Smooth muscle cell of the brain vasculature (primary cell): ENCODE measurements around the gene TBC1D16.

Source experiments
- DNase-seq: peaks from one replicate; pipeline ENCODE4 v3.0.0-alpha.2; 2012; ENCODE audit warnings: low read depth, low spot score

TBC1D16 gene

DNA sequence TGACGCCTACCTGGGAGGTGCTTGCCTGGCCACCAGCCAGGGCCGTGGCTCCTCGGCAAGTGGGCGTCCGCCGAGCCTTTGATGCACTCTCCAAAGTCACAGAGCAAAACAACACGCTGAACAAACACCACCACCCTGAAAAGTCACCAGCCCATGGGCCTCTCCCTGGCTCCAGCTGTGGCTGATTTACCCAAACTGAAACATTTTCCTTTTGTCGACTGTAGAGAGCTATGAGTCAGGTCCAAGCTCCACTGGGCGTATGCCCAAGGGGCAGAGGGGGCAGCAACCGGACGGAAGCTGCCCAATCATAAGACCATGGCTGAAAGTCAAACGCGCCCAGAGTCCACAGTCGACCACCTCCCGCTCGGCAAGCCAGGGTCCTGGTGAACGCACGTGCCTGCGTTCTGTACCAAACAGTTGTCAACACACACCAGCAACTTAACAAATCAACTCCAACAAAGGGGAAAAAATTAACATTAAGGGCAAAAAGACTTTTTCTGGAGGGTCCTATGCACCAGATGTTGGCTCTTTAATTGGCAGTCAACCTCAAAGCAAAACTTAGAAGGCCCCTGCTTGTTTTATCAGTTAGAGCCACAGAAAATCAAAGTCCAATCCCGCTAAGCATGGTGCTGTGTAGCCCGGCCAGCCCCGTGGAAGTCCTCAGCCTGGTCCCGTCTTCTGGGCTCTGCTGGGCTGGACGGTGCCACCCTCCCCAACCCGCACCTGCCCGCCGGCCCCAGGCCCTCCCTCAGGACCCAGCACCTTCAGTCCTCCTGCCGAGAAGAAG, 47.3 kb downstream of the TBC1D16 start:
- peak; percentile 56 for DNase-seq

DNA sequence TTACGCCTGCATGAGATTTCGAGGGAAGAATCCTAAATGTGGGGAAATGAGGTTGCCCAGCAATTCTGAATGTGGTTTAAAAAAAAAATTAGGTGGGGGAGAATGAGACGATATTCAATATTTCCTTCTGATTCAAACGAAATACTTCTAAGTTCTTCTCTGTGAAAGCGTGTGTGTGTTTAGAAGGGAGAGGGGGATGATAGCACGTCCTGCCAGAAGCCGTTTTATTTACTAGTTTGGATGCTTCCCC, 47.8 kb downstream of the TBC1D16 start:
- no peak for DNase-seq

DNA sequence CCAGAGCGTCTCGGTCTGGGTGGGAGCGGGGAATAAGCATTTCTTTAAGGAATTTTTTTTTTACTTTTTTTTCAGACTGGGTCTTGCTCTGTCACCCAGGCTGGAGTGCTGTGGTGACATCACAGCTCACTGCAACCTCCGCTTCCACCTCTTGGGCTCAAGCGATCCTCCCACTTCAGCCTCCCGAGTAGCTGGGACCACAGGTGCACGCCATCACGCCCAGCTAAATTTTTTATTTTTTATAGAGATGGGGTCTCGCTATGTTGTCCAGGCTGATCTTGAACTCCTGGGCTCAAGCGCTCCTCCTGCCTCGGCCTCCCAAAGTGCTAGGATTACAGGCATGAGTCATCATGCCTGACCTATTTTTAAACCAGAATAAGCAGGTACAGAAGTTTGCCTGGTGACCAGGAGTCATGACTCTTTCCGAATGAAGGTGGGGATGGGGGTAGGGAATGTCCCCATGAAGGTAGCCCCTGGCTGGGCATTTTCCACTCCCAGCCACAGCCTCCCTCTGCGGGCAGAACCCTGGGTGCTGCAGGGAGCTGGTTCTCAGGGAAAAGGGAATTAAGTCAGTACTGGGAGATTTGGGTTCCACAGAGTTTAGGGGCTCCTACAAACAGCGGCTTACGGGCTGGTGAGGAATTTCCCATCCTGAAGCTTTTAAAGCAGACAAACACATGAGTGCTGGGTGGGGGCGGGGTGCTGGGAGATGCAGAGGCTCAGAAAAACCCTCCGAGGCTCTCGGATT, 48.3 kb downstream of the TBC1D16 start:
- no peak for DNase-seq

DNA sequence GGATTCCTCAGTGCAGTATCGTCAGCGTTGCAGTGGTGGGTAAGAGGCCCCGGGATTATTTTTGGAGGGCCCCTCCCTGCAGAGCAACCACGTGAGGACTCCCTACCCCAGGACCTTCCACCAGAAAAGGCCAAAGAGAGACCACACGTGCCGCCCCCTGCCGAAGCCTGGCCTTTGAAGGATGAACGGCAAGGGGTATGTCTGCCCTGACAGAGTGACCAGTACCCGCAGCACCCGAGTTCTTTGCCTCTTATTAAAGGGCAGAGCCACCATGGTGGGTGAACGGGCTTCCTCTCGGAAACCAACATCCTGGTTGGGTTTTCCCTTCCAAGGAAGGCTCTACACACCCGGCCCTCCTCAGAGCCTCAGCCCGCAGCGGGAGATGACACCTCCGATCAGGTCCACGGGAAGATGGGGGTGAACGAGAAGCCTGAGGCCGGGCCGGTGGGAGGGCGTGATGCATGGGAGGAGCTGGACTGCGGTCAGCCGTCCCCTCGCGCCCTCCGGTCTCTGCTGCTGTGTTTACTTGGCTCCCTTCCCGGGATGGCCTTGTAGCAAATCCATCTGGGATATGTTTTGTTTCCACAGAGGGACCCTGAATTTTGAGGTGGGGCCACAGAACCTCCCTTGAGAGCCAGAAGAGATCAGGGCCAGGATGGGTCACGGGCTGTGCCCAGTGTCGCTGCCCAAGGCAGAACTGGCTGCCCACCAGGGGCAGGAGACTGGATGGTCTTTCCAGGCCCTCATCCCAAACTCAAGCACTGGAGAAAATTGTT, 49.1 kb downstream of the TBC1D16 start:
- DNase-seq, result peak; percentile 50

DNA sequence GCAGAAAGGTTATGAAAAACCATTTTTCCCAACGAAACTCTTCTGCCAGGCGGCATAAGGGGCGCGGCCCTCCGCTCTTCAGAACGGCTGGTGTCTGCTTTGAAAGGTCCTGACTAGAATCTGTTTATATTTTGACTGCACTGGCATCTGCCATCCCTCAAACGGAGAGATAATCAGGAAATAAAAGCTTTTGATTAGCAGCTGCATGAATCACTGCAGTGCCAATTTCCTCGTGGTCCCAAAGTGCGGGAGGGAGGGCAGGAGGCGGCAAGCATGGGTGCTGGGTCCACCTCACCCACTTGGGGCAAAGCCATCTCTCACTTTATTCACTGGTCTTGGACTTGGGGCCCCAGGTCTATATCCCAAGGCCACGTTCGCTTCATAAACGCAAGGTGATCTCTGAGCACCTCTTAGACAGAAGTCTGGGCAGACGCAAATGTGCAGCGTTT, 49.7 kb downstream of the TBC1D16 start:
- DNase-seq, result no peak

DNA sequence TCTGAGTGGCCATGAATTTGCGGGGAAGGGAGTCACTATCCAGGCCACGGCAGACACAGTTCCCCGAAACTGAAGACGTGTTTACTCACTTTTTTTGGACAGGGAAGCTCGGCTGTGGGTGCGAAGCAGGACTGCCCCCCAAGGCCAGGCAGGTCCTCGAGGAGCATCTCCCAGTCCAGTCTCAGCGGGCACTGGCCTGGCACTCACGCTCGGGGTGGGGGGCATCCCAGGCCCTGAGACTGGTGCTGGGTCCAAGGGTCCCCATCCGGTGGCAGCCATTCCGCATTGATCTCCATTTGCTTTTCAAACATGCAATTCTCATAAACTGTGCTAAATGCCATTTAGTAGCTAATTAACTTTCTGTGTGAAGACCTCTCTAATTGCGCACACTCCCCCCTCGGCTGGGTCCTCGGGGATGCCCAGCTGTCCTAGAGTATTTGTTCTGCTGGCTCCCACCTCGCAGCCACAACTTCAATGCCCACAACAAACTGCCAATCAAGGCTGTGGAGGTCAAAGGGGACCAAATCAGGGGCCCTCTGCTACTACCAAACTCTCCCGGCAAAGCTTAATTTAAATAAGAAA, 50.2 kb downstream of the TBC1D16 start:
- no peak for DNase-seq

DNA sequence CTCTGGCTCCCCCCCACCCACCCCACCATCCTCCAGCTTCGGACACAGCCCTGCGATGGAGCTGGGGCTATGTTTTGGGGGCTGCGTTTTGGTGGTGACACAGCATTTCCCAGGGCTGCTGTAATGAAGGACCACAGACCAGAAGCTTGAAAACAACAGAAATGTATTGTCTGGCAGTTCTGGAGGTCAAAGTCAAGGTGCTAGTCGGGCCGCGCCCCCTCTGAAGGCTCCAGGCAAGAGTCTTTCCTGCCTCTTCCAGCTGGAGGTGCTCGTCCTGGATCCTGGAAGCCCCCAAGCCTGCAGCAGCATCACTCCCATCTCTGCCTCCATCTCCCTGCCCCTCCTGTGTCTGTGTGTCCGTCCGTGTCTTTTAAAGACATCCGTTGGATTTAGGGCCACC, 50.8 kb downstream of the TBC1D16 start:
- DNase-seq, result no peak

DNA sequence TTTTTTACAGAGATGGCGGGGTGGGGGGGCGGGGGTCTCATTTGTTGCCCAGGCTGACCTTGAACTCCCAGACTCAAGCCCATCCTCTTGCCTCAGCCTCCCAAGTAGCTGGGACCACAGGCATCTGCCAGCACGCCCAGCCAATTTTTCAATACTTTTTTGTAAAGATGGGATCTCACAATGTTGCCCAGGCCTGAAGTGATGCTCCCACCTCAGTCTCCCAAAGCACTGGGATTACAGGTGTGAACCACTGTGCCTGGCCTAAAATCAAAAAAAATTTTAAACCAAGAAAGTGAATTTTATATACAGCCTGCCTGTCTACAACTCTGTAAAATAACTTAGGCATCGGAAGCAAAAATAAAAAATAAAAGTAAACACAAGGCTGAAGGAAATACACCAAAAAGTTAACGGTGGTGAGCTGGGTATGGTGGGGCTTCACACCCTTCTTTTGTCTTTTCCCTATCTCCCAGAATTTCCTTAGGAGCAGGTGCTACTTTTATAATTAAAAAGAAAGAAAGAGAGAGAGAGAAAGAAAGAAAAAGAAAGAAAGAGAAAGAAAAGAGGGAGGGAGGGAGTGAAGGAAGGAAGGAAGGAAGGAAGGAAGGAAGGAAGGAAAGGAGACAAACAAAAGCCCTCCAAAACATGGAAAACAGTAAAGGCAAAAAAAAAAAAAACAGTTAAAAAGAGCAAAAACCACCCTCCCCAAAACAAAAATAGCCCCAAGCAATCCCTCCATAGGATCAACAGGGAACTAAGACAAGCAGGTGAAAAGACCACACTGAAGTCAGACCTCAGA, 51.4 kb downstream of the TBC1D16 start:
- no peak for DNase-seq

DNA sequence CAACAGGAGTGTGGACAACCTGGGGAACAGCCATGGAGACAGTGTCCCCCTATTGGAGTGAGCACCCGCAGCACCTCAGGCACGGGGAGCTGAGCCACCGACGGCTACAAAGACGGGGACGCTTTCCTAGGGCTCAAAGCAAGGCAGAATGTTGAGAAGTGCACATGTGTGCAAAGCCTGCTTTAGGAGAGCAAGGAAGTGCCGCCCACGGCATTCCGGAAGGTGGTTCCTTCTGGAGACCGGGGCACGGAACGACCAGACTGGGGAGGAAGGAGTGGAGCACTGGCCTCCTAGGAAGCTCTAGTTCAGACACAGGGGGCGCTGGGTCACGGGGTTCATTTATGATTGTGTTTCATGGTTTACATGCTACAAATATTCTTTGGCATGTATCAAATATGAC, 52.2 kb downstream of the TBC1D16 start:
- DNase-seq, result no peak

DNA sequence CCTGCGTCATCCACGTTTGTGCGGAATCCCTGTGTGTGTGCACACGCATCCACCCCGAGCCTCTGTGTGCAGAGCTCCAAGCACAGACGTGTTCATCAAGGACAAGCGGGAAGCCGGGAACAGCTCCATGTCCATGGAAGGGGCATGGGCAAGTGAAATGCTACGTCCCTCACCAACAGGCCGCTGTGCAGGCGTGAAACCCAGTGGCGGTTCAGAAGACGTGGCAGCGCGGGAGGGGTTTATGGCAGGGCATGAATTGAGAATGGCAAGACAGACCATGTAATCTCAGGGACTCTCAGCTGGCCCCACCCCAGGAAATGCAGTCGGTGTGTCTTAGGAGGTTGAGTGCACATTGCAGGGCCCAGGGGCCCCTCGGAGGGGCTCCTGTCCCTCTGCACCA, 52.7 kb downstream of the TBC1D16 start:
- no peak for DNase-seq

DNA sequence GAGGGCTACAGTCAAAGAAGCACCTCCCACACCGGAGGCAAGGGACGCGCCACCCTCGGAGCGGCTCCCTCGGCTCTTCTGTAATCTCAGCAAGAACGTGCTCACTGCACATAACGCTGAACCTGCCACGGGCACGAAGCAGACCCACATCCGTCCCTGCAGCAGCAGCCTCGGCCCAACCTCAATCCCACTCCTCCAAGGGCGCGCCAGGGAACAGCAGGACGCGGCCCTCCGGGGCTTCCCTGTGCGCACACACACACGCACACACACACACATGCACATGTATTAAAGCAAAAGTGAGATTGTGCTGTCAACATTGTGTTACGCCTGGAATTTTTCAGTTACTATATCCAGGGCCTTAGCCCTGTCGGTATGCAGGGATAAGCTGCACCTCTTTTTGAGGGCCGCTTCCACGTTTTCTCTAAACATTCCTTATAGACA, 54.0 kb downstream of the TBC1D16 start:
- no peak for DNase-seq

DNA sequence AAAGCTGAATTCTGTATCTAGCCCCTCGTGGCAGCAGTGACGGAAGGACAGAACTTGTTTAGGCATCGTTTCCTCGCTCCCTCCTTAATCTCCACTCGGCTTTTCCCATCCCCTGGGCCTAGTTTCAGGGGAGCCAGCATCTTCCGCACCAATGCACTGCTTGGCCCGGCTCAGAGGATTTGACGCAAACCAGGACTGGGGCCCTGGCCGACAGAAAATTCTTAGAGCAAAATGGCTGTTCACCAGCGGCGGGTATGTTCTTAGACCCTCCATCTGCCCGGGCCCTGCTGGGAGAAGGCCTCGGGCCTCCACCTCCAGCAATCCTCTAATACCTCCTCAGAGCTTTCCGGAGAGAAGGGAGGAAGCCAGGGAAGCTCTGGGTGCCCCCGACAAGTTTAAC, 54.6 kb downstream of the TBC1D16 start:
- no peak for DNase-seq

DNA sequence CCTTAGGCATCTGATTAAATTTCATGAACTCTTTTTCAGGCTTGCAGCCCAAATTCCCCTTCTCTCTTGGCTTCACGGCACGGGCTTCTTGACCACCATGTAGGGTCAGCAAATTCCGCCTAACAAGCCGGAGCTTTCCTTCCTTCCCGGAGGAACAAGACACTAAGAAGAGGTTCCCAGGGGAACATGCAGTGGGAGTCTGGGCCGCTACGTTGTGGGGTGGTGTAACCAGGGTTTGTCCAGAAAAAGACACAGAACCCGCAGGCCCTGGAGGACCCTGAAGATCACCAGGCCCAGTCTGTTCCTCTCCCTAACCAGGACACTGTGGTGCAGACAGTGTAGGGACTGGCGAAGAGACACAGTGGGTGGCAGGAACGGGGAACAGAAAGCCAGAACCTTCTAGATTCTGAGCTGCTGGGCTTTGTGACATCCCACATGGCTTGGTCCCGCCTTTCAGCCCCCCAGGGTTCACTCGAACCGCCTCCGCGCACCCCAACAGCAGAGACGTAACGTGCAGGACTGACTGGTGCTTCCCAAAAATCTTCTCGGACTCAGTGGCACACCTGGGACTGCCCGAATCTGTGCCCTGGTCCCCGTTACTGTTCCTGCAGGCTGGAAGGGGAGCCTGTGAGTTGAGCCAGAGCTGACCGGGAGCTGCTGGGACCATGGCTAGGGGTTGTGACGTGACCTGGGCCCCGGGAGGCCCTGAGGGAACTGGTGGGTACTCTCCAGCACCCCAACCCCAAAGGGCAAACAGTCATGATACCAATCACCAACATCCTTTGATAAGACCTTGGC, 55.2 kb downstream of the TBC1D16 start:
- DNase-seq, result no peak

DNA sequence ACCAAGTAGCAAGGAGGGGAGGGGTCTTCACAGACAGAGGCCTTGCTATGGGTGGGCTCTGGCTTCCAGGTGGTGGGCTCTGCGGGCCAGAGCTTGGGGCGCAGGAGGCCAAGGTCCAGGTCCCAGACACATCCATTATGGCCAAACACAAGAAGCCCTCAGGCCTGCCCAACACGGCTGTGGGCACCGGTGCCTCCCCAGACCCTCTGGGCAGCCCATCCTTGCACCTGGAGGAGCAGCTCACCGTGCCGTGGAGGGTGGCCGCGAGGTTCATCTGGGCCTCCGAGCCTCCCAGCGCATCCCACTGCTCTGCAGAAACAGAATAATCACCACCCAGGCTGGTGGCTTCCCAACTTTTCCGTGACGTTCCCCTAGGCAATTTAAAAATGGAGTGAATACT, 55.9 kb downstream of the TBC1D16 start:
- no peak for DNase-seq

DNA sequence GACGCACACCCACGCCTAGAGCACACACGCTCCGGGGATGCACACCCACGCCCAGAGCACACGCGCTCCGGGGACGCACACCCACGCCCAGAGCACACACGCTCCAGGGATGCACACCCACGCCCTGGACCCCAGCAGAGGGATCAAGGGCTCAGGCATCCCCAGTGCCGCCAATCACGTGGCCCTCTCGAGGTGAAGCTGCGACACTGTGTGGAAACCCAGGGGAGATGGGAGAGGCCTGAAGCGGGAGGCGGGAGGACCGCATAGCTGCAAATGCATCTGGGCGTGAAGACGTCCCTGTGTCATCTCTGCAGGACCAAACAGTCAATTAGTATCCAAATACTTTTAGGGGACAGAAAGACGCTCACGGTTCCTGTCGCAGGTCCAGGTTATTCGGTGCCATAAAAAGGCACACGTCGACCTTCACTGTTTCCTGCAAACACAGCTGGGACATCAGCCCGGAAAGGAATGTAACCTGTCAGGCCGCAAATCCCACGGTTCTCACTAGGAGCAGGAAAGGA, 56.4 kb downstream of the TBC1D16 start:
- DNase-seq, result no peak

DNA sequence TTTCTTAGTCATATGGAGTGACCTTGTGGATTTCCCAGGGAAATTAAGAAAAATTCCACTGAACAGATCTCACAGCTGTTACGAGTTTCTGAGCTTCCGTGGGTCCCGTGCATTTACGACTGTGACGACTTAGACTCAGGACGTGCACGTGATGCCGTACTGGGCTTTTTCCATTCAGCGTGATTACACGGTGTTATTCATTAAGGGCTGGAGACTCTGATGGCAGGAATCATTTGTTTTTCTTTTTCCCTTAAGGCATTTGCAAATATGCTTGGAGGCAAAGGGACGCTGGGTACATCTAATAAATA, 57.2 kb downstream of the TBC1D16 start:
- no peak for DNase-seq

DNA sequence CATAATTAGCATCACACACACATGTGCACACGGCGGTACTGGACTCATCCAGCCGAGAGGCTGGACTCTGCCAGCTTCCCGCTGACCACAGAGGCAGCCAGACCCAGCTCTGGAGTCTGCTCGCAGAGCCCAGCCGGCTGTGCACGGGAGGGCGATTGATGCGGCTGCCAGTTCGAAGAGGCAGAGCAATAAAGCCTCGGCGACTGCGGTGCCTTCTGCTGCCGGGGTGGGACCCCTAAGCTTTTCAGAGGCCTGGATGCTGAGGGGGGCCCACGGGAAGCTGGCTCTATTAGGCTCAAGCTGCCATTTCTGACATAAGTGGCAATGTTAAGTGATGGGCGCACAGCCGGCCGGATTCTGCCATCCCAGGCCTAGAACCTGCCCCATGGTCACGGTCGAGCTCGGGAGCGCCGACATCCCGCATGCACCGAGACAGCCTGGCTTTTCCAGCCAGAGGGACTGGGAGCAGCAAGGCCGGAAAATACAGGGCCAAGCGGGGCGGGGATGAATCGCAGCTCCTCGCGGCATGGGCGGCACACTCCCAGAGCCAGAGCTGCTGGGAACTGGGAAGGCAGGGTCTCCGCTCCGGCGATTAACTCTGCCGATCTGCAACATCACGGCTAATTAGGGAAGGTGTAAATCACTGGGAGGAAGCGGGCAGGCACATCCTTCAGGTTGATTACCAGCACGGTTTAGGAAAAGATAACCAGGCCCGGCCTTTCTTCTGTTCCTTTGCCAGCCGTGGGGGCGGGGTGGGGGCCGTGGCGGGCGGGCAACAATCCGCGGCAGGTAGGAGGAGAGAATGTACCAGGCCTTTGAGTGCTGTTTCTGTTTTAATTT, 57.7 kb downstream of the TBC1D16 start:
- no peak for DNase-seq

DNA sequence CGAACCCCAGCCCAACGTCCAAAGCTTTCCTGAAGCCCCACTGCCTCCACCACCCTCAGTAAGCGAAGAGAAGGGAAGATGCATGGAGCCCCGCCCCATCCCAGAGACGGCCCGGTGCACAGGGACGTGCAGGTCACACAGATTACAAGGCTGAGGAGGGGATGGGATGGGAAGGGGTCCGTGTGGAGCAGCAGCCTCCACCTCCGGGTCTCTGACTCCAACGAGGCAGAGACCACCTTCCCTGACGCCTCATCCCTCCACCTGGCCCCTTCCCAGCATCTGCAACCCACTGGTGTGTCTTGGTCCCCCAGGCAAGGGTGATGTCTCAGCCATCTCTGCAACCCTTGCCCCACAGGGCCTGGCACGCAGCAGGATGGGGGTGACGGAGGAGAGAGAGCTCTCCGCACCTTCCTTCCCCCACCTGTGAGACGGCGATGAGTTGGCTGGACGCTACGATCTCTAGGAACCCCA, 58.5 kb downstream of the TBC1D16 start:
- DNase-seq, result no peak

DNA sequence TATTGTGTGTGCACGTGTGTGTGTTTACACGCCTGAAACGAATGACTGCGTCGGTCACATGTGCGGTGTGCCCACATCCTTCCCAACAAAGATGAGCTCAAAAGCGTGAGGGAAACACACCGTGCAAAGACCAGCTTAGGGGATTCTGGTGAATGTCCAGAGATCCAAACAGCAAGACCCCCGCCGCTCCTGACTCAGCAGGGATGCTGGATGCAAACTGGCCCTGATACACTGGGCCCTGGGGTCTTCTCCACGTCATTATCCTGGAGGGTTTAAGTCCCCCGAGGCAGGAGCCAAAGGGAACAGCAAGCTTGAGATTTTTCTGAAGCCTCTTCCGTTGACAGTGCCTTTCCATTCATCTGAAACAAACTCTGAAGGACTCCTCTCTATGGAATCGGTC, 59.2 kb downstream of the TBC1D16 start:
- no peak for DNase-seq
